ENCODE measurements around the gene RRP1B.

DNA sequence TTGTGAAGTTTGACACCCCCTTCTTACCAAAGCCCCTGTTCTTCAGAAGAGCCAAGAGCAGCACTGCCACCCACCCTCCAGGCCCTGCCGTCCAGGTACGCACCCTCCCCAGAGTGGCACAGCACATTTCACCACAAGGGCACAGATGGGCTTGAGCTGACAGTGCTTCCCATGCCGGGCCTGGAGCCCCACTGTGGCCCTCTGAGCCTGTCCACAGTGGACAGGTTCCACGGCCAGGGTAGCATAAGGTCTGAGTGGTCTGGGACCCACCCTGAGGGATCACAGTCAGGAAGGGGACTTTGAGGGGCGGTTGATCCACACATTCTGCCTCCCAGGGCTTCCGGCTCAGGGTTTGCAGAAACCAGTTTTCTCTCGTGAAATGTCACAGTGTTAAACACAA lies 31.0 kb downstream of the RRP1B start:
- TF ChIP-seq EZH2 (optimal IDR thresholded peaks at IDR 0.05; ENCODE audit: low read depth, low read length) = no peak
- TF ChIP-seq, protein P1, sequence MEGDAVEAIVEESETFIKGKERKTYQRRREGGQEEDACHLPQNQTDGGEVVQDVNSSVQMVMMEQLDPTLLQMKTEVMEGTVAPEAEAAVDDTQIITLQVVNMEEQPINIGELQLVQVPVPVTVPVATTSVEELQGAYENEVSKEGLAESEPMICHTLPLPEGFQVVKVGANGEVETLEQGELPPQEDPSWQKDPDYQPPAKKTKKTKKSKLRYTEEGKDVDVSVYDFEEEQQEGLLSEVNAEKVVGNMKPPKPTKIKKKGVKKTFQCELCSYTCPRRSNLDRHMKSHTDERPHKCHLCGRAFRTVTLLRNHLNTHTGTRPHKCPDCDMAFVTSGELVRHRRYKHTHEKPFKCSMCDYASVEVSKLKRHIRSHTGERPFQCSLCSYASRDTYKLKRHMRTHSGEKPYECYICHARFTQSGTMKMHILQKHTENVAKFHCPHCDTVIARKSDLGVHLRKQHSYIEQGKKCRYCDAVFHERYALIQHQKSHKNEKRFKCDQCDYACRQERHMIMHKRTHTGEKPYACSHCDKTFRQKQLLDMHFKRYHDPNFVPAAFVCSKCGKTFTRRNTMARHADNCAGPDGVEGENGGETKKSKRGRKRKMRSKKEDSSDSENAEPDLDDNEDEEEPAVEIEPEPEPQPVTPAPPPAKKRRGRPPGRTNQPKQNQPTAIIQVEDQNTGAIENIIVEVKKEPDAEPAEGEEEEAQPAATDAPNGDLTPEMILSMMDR (IDR thresholded peaks at IDR 0.05; ENCODE audit: low read length) = no peak
